HCT116 (cell line): ENCODE data around the gene OR2T6. TPM values are rescaled to one million over a fixed set of nuclear protein-coding genes. Genes with fewer than 3 reads are reported as not detected.

Experiments
- ATAC-seq: fragments of 200-7000 bp; cut with Tn5 transposase; 2 replicates; pipeline ENCODE4 v1.9.1; 2020; ENCODE audit warnings: mild to moderate bottlenecking, moderate library complexity
- BruUV-seq: library from RNA; stranded (reverse); fragments of 400-500 nt; replicated peaks from 2 replicates; lab custom pipeline; 2021; lab: Mats Ljungman, UMichigan
- CTCF ChIA-PET: fragments of 300-600 bp; sonication (Branson Sonifier 250); formaldehyde crosslinking; loops from one replicate; lab custom pipeline; 2021; ENCODE audit warnings: antibody characterized with exemption; lab: Charles Lee
- POLR2A ChIA-PET: fragments of 300-600, 350-600 bp; sonication (Branson Sonifier 250); formaldehyde crosslinking; loops from one replicate; lab custom pipeline; 2021; ENCODE audit warnings: antibody characterized with exemption; lab: Charles Lee
- RAD21 ChIA-PET, 2 experiments: fragments of 300-600 bp; sonication (Branson Sonifier 250); formaldehyde crosslinking; loops; one replicate each; lab custom pipeline; 2023; ENCODE audit warnings: low total read pairs in 2 of 2; ENCODE audit not compliant: uncharacterized antibody in 2 of 2, unreplicated experiment in 2 of 2, low non-redundant PET in 1 of 2; lab: Charles Lee
- DNase-seq: peaks from one replicate; pipeline ENCODE4 v3.0.0-alpha.2; 2010; ENCODE audit warnings: low read depth, low spot score
- H2AFZ ChIP-seq: fragments of 200-600 bp; shearing (Covaris generic), sonication (generic); 2 replicates; pipeline ENCODE4 v1.6.1; 2017; ENCODE audit warnings: low read depth, mixed run types, mixed read lengths, antibody characterized with exemption, low read length; ENCODE audit not compliant: poor library complexity, severe bottlenecking
- H3K27ac ChIP-seq: 2 replicates; pipeline ENCODE4 v1.5.1; 2012; ENCODE audit warnings: low read depth, low read length
- H3K27me3 ChIP-seq: fragments of 200-600 bp; sonication (generic); 2 replicates; pipeline ENCODE4 v1.6.1; 2016; ENCODE audit warnings: mixed run types, low read length, mixed read lengths; ENCODE audit not compliant: insufficient read depth
- H3K36me3 ChIP-seq, 2 experiments: fragments of 200-500 bp in 1 of 2; fragments of 200-600 bp in 1 of 2; sonication (Bioruptor generic) in 1 of 2; sonication (generic) in 1 of 2; 2 replicates each; pipeline versions ENCODE4 v1.5.1 to v1.6.1; 2014 to 2016; ENCODE audit warnings: low read length in 2 of 2, inconsistent platforms in 1 of 2, mixed read lengths in 1 of 2, mixed run types in 1 of 2; ENCODE audit not compliant: insufficient read depth in 2 of 2, control insufficient read depth in 1 of 2
- H3K4me1 ChIP-seq, 2 experiments: fragments of 200-600 bp in 1 of 2; sonication (generic) in 1 of 2; 2 replicates each; pipeline versions ENCODE4 v1.5.1 to v1.6.1; 2012 to 2017; ENCODE audit warnings: low read length in 2 of 2, inconsistent platforms in 1 of 2, mild to moderate bottlenecking in 1 of 2, mixed read lengths in 1 of 2, mixed run types in 1 of 2, moderate library complexity in 1 of 2; ENCODE audit not compliant: insufficient read depth in 2 of 2, control insufficient read depth in 1 of 2
- H3K4me2 ChIP-seq: fragments of 200-600 bp; sonication (generic); 2 replicates; pipeline ENCODE4 v1.6.1; 2017; ENCODE audit warnings: mixed run types, low read length, mixed read lengths
- H3K4me3 ChIP-seq, 2 experiments: fragments of 200-600 bp in 1 of 2; sonication (generic) in 1 of 2; replicated peaks in 1 of 2; 2 replicates each; pipeline ENCODE4 v1.5.1; 2011 to 2016; ENCODE audit warnings: low read length in 2 of 2, control low read depth in 1 of 2, low read depth in 1 of 2, mild to moderate bottlenecking in 1 of 2, mixed read lengths in 1 of 2, mixed run types in 1 of 2
- H3K79me2 ChIP-seq: fragments of 200-600 bp; sonication (generic); 2 replicates; pipeline ENCODE4 v1.6.1; 2017; ENCODE audit warnings: mild to moderate bottlenecking, mixed run types, low read length, moderate library complexity, mixed read lengths; ENCODE audit not compliant: insufficient read depth
- H3K9ac ChIP-seq: fragments of 200-600 bp; sonication (generic); 2 replicates; pipeline ENCODE4 v1.6.1; 2016; ENCODE audit warnings: low read length, mixed read lengths
- H3K9me2 ChIP-seq: fragments of 200-600 bp; sonication (generic), shearing (Covaris generic); 2 replicates; pipeline ENCODE4 v1.6.1; 2017; ENCODE audit warnings: mixed run types, mild to moderate bottlenecking, moderate library complexity; ENCODE audit not compliant: insufficient read depth
- H3K9me3 ChIP-seq, 2 experiments: fragments of 200-500 bp in 1 of 2; fragments of 200-600 bp in 1 of 2; sonication (Bioruptor generic) in 1 of 2; sonication (generic) in 1 of 2; 2 replicates each; pipeline ENCODE4 v1.6.1; 2014 to 2017; ENCODE audit warnings: low read length in 2 of 2, mixed read lengths in 2 of 2, inconsistent platforms in 1 of 2, low read depth in 1 of 2, mild to moderate bottlenecking in 1 of 2, mixed run types in 1 of 2, moderate library complexity in 1 of 2; ENCODE audit not compliant: control insufficient read depth in 1 of 2, insufficient read depth in 1 of 2
- H4K20me1 ChIP-seq: fragments of 200-600 bp; sonication (generic), shearing (Covaris generic); 2 replicates; pipeline ENCODE4 v1.6.1; 2017; ENCODE audit warnings: mixed run types, mild to moderate bottlenecking, moderate library complexity; ENCODE audit not compliant: insufficient read depth
- ATF3 ChIP-seq: IDR thresholded peaks from 2 replicates; pipeline ENCODE4 v1.6.1; 2012
- CEBPB ChIP-seq: IDR thresholded peaks from 2 replicates; pipeline ENCODE4 v1.6.1; 2012; ENCODE audit warnings: low read depth
- CTCF ChIP-seq, 3 experiments: fragments of 200-600 bp in 1 of 3; sonication (generic) in 1 of 3; IDR thresholded peaks in 2 of 3; conservative IDR thresholded peaks in 1 of 3; 2 replicates each; pipeline ENCODE4 v1.5.1; 2012 to 2017; ENCODE audit warnings: low read depth in 2 of 3, low read length in 2 of 3, antibody characterized with exemption in 1 of 3, borderline replicate concordance in 1 of 3, control low read depth in 1 of 3, mild to moderate bottlenecking in 1 of 3, mixed read lengths in 1 of 3, mixed run types in 1 of 3, moderate library complexity in 1 of 3; ENCODE audit not compliant: insufficient read depth in 1 of 3
- EGR1 ChIP-seq: IDR thresholded peaks from 2 replicates; pipeline ENCODE4 v1.6.1; 2012; ENCODE audit warnings: low read depth
- ELF1 ChIP-seq: IDR thresholded peaks from 2 replicates; pipeline ENCODE4 v1.6.1; 2012; ENCODE audit warnings: low read depth, borderline replicate concordance
- EZH2 ChIP-seq: fragments of 200-600 bp; sonication (generic); IDR thresholded peaks from 2 replicates; pipeline ENCODE4 v1.6.1; 2017; ENCODE audit warnings: antibody characterized with exemption, mixed run types
- EZH2phosphoT487 ChIP-seq: fragments of 200-600 bp; IDR thresholded peaks from 2 replicates; pipeline ENCODE4 v1.6.1; 2018; ENCODE audit warnings: antibody characterized with exemption, borderline replicate concordance
- FOSL1 ChIP-seq: IDR thresholded peaks from 2 replicates; pipeline ENCODE4 v1.6.1; 2012; ENCODE audit warnings: low read depth
- JUND ChIP-seq: IDR thresholded peaks from 2 replicates; pipeline ENCODE4 v1.6.1; 2012
- MAX ChIP-seq: IDR thresholded peaks from 2 replicates; pipeline ENCODE4 v1.6.1; 2012
- POLR2A ChIP-seq: IDR thresholded peaks from 2 replicates; pipeline ENCODE4 v1.7.0; 2011; ENCODE audit warnings: borderline replicate concordance; ENCODE audit not compliant: insufficient read depth, insufficient read length; ENCODE audit errors: extremely low read depth
- POLR2AphosphoS5 ChIP-seq: IDR thresholded peaks from 2 replicates; pipeline ENCODE4 v1.6.1; 2011; ENCODE audit warnings: mild to moderate bottlenecking, low read depth, low read length, moderate library complexity
- RAD21 ChIP-seq: IDR thresholded peaks from 2 replicates; pipeline ENCODE4 v1.6.1; 2012; ENCODE audit warnings: low read depth, mild to moderate bottlenecking
- SRF ChIP-seq: IDR thresholded peaks from 2 replicates; pipeline ENCODE4 v1.6.1; 2012; ENCODE audit warnings: low read depth
- TCF7L2 ChIP-seq: IDR thresholded peaks from 2 replicates; pipeline ENCODE4 v1.7.0; 2011; ENCODE audit warnings: borderline replicate concordance, inconsistent platforms; ENCODE audit not compliant: insufficient read depth, insufficient read length; ENCODE audit errors: extremely low read depth
- ZBTB33 ChIP-seq: IDR thresholded peaks from 2 replicates; pipeline ENCODE4 v1.6.1; 2011; ENCODE audit warnings: mild to moderate bottlenecking, low read length, moderate library complexity; ENCODE audit not compliant: insufficient replicate concordance; ENCODE audit errors: extremely low read depth
- ZFX ChIP-seq: fragments of 450-650 bp; IDR thresholded peaks from 2 replicates; pipeline ENCODE4 v1.6.1; 2017
- ZNF274 ChIP-seq: fragments of 200-500 bp; sonication (Bioruptor generic); IDR thresholded peaks from 2 replicates; pipeline ENCODE4 v1.6.1; 2014; ENCODE audit warnings: mild to moderate bottlenecking, low read depth, low read length, inconsistent platforms
- intact Hi-C: fragments of 100-400 bp; cut with micrococcal nuclease; formaldehyde crosslinking; loops from 2 replicates; pipeline ENCODE4 v1.10.0; 2022
- total RNA-seq: library from RNA; stranded (reverse); gene quantifications from one replicate; pipeline ENCODE4 v1.2.1, GENCODE V29; 2021; ENCODE audit not compliant: unreplicated experiment

OR2T6 gene
- total RNA-seq, 1 experiment from 2014 or later = not detected

- H3K4me1 ChIP-seq = no peaks in the 10 kb centered on the region
- intact Hi-C loops = no loop called here
- peaks cover 8 to 18% of the 10 kb centered on the region in 2 experiments; a peak in 2 of 4 replicates for H3K9me3 ChIP-seq
- POLR2A ChIA-PET = no interaction called here
- no peaks in the 10 kb centered on the region for H3K36me3 ChIP-seq
- H3K27me3 ChIP-seq = no peaks in the 10 kb centered on the region
- no peaks in the 10 kb centered on the region for H4K20me1 ChIP-seq
- H3K9me2 ChIP-seq = no peaks in the 10 kb centered on the region
- no TSS peak for BruUV-seq
- no peak for DNase-seq
- H3K4me3 ChIP-seq = no peak overlapping the region
- TF ChIP-seq ZNF274 = no peak
- no peak for TF ChIP-seq TCF7L2
- no peak for TF ChIP-seq CTCF (IDR thresholded peaks at IDR 0.05 in 2 of 3, conservative IDR thresholded peaks at IDR 0.05 in 1 of 3; ENCODE audit: borderline replicate concordance in 1 of 3, insufficient read depth in 1 of 3, low read depth in 2 of 3, low read length in 2 of 3)
- TF ChIP-seq EGR1 = no peak
- no peak for TF ChIP-seq POLR2A
- TF ChIP-seq ATF3 = no peak
- no peak for TF ChIP-seq EZH2phosphoT487
- no peak for TF ChIP-seq JUND
- no peak for TF ChIP-seq FOSL1
- TF ChIP-seq MAX = no peak
- TF ChIP-seq RAD21 = no peak
- no peak for TF ChIP-seq ZBTB33
- TF ChIP-seq EZH2 = no peak
- no peak for TF ChIP-seq SRF
- no peak for TF ChIP-seq ELF1
- TF ChIP-seq CEBPB = no peak
- TF ChIP-seq POLR2AphosphoS5 = no peak
- no peak for TF ChIP-seq ZFX
- TF ChIP-seq, all 23 proteins: peak for 0
- ATAC-seq = no peak
- Histone ChIP-seq H2AFZ (no peak overlapping the region), H3K79me2 (no peaks in the 10 kb centered on the region), H3K9ac (no peak overlapping the region), H3K4me2 (no peak overlapping the region), H3K27ac (no peak overlapping the region)
- ChIA-PET RAD21 (no interaction called here), CTCF (no interaction called here)
Measured at GRCh38 chr1:248388426-248388825, 12.9 kb downstream of the OR2T6 start.
